Measurements from ENCODE around the gene TSHZ3.

The TSHZ3 gene

GRCh38 chr19:31312009-31312676, 37.1 kb downstream of the TSHZ3 start:
- DNase-seq (ENCODE audit: low read depth, low spot score) = peak; percentile 41
- TF ChIP-seq CTCF (IDR thresholded peaks at IDR 0.05; ENCODE audit: insufficient read depth, low read length, missing control alignments) = no peak
- ChIA-PET POLR2A (no interaction called here), CTCF (interaction anchor here (2.1 kb wide), 1 partner anchor 257 kb away, joined by 9 read pairs; no protein-coding TSS in a partner anchor)
- no peak overlapping the region for H3K4me3 ChIP-seq (ENCODE audit: low read depth, low read length)

GRCh38 chr19:31310432-31311133, 38.7 kb downstream of the TSHZ3 start:
- POLR2A ChIA-PET = no interaction called here
- no peak for TF ChIP-seq CTCF (IDR thresholded peaks at IDR 0.05; ENCODE audit: insufficient read depth, low read length, missing control alignments)
- CTCF ChIA-PET = interaction anchor here (0.8 kb wide), 1 partner anchor 9 kb away, joined by 3 read pairs; no protein-coding TSS in a partner anchor
- H3K4me3 ChIP-seq (ENCODE audit: low read depth, low read length) = no peak overlapping the region
- no peak for DNase-seq (ENCODE audit: low read depth, low spot score)

- CTCF ChIA-PET = interaction anchor here (1.1 kb wide), 1 partner anchor 254 kb away, joined by 3 read pairs; no protein-coding TSS in a partner anchor
- POLR2A ChIA-PET = no interaction called here
- DNase-seq (ENCODE audit: low read depth, low spot score) = no peak
- TF ChIP-seq CTCF (IDR thresholded peaks at IDR 0.05; ENCODE audit: insufficient read depth, low read length, missing control alignments) = no peak
- H3K4me3 ChIP-seq (ENCODE audit: low read depth, low read length) = no peak overlapping the region
These were observed 40.5 kb downstream of the TSHZ3 start for GRCh38 chr19:31308781-31309180.

GRCh38 chr19:31307071-31307669, 42.1 kb downstream of the TSHZ3 start:
- no peak for DNase-seq (ENCODE audit: low read depth, low spot score)
- no peak for TF ChIP-seq CTCF (IDR thresholded peaks at IDR 0.05; ENCODE audit: insufficient read depth, low read length, missing control alignments)
- ChIA-PET CTCF (interaction anchor here (1.6 kb wide), 1 partner anchor 253 kb away, joined by 4 read pairs; no protein-coding TSS in a partner anchor), POLR2A (no interaction called here)
- H3K4me3 ChIP-seq (ENCODE audit: low read depth, low read length) = no peak overlapping the region

- POLR2A ChIA-PET = no interaction called here
- DNase-seq (ENCODE audit: low read depth, low spot score) = no peak
- no peak overlapping the region for H3K4me3 ChIP-seq (ENCODE audit: low read depth, low read length)
- CTCF ChIA-PET = no interaction called here
- no peak for TF ChIP-seq CTCF (IDR thresholded peaks at IDR 0.05; ENCODE audit: insufficient read depth, low read length, missing control alignments)
These were observed 43.1 kb downstream of the TSHZ3 start for GRCh38 chr19:31306006-31306753.

Measured in AG04449 (cell line).